D721Med (cell line): ENCODE measurements around the gene WDR70.
"Not testable (repeated sequence)": the region's sequence is repeated elsewhere in the genome, so short reads cannot be mapped to it uniquely, and the experiment has no call there.

Experiments used
- DNase-seq: peaks from one replicate; pipeline ENCODE4 v3.0.0; 2011; ENCODE audit warnings: low spot score; ENCODE audit not compliant: insufficient read length
- FAIRE-seq: peaks from 2 replicates; lab custom pipeline; 2011; peaks lifted over from hg19 to GRCh38; lab: Jason Lieb, UNC
- CTCF ChIP-seq: IDR thresholded peaks from 2 replicates; pipeline ENCODE4 v1.5.1; 2012; ENCODE audit warnings: mild to moderate bottlenecking, control low read depth; ENCODE audit not compliant: insufficient read depth; ENCODE audit errors: missing control alignments

WDR70 gene

GRCh38 chr5:37774912-37775483, 395.9 kb downstream of the WDR70 start:
- FAIRE-seq (no peak), DNase-seq (no peak)
- peak; percentile 31 for TF ChIP-seq CTCF

- no peak for TF ChIP-seq CTCF
- DNase-seq (no peak), FAIRE-seq (no peak)
These were observed 397.7 kb downstream of the WDR70 start for GRCh38 chr5:37776826-37777225.

- FAIRE-seq: no peak
- no peak for TF ChIP-seq CTCF
- DNase-seq: no peak
These were observed 398.5 kb downstream of the WDR70 start for GRCh38 chr5:37777432-37778130.

GRCh38 chr5:37781409-37781808, 402.3 kb downstream of the WDR70 start:
- DNase-seq, FAIRE-seq: not testable (repeated sequence)

- FAIRE-seq (no peak), DNase-seq (no peak)
- no peak for TF ChIP-seq CTCF
These were observed 407.3 kb downstream of the WDR70 start for GRCh38 chr5:37786416-37786815.

- FAIRE-seq (no peak), DNase-seq (no peak)
- TF ChIP-seq CTCF: no peak
These were observed 407.9 kb downstream of the WDR70 start for GRCh38 chr5:37786862-37787519.

- no peak for TF ChIP-seq CTCF
- DNase-seq (no peak), FAIRE-seq (no peak)
These were observed 408.6 kb downstream of the WDR70 start for GRCh38 chr5:37787742-37788141.
